ENCODE data around the gene CENPP. TPM values are rescaled to one million over a fixed set of nuclear protein-coding genes. Genes with fewer than 3 reads are reported as not detected.

CENPP gene
- total RNA-seq, 2 experiments from 2014 or later = 23.3 to 31.6 TPM

GRCh38 chr9:92627651-92628050, 301.9 kb downstream of the CENPP start:
- H3K4me1 Mint-ChIP-seq = peaks cover 4% of the 10 kb centered on the region

GRCh38 chr9:92631452-92632343, 305.9 kb downstream of the CENPP start:
- H3K27me3 Mint-ChIP-seq = no peaks in the 10 kb centered on the region
- ChIA-PET POLR2A (no interaction called here), CTCF (interaction anchor here (0.9 to 1.0 kb wide), 2 partner anchors 10 kb away, joined by 3 read pairs; no protein-coding TSS in a partner anchor)
- H3K4me1 Mint-ChIP-seq = peaks cover 7% of the 10 kb centered on the region
- no peak overlapping the region for H3K4me3 Mint-ChIP-seq
- no peak overlapping the region for H3K27ac Mint-ChIP-seq
- no peak for DNase-seq
- no peaks in the 10 kb centered on the region for H3K9me3 Mint-ChIP-seq
- peaks cover 45% of the 10 kb centered on the region for H3K36me3 Mint-ChIP-seq (ENCODE audit: low read depth)

More at GRCh38 chr9:92627651-92628050, 301.9 kb downstream of the CENPP start:
- Mint-ChIP-seq H3K27ac (no peak overlapping the region), H3K36me3 (ENCODE audit: low read depth) (peaks cover 51% of the 10 kb centered on the region), H3K27me3 (no peaks in the 10 kb centered on the region), H3K9me3 (no peaks in the 10 kb centered on the region), H3K4me3 (no peak overlapping the region)
- POLR2A ChIA-PET = no interaction called here
- no peak for DNase-seq
- CTCF ChIA-PET = no interaction called here

- DNase-seq = no peak
- H3K4me1 Mint-ChIP-seq = peaks cover 7% of the 10 kb centered on the region
- CTCF ChIA-PET = interaction anchor here (1.0 kb wide), 1 partner anchor 9 kb away, joined by 3 read pairs; no protein-coding TSS in a partner anchor
- H3K27me3 Mint-ChIP-seq = no peaks in the 10 kb centered on the region
- POLR2A ChIA-PET = no interaction called here
- peaks cover 36% of the 10 kb centered on the region for H3K36me3 Mint-ChIP-seq (ENCODE audit: low read depth)
- H3K4me3 Mint-ChIP-seq = no peak overlapping the region
- H3K9me3 Mint-ChIP-seq = no peaks in the 10 kb centered on the region
- H3K27ac Mint-ChIP-seq = no peak overlapping the region
Measured at GRCh38 chr9:92632641-92633040, 306.9 kb downstream of the CENPP start.

GRCh38 chr9:92633614-92634278, 308.0 kb downstream of the CENPP start:
- no peak for DNase-seq
- Mint-ChIP-seq H3K27ac (no peak overlapping the region), H3K9me3 (no peaks in the 10 kb centered on the region), H3K4me3 (no peak overlapping the region), H3K27me3 (no peaks in the 10 kb centered on the region), H3K4me1 (peaks cover 7% of the 10 kb centered on the region), H3K36me3 (ENCODE audit: low read depth) (peaks cover 31% of the 10 kb centered on the region)
- ChIA-PET CTCF (interaction anchor here (0.7 to 1.9 kb wide), 2 partner anchors 126 to 494 kb away, joined by 8 to 10 read pairs; no protein-coding TSS in a partner anchor), POLR2A (no interaction called here)

GRCh38 chr9:92634712-92635605, 309.2 kb downstream of the CENPP start:
- DNase-seq = peak; percentile 69
- no peaks in the 10 kb centered on the region for H3K27me3 Mint-ChIP-seq
- H3K27ac Mint-ChIP-seq = no peak overlapping the region
- POLR2A ChIA-PET = no interaction called here
- H3K4me1 Mint-ChIP-seq = peaks cover 7% of the 10 kb centered on the region
- peaks cover 24% of the 10 kb centered on the region for H3K36me3 Mint-ChIP-seq (ENCODE audit: low read depth)
- CTCF ChIA-PET = interaction anchor here (1.0 to 1.9 kb wide), 3 partner anchors 14 to 497 kb away, joined by 3 to 10 read pairs (median 4); no protein-coding TSS in a partner anchor
- no peak overlapping the region for H3K4me3 Mint-ChIP-seq
- no peaks in the 10 kb centered on the region for H3K9me3 Mint-ChIP-seq

- CTCF ChIA-PET = interaction anchor here (1.0 to 1.2 kb wide), 2 partner anchors 15 to 498 kb away, joined by 3 to 4 read pairs; no protein-coding TSS in a partner anchor
- POLR2A ChIA-PET = no interaction called here
- Mint-ChIP-seq H3K9me3 (no peaks in the 10 kb centered on the region), H3K27ac (no peak overlapping the region), H3K27me3 (no peaks in the 10 kb centered on the region), H3K4me1 (peaks cover 7% of the 10 kb centered on the region), H3K36me3 (ENCODE audit: low read depth) (peaks cover 22% of the 10 kb centered on the region), H3K4me3 (no peak overlapping the region)
- DNase-seq = no peak
Measured at GRCh38 chr9:92635760-92636159, 310.0 kb downstream of the CENPP start.

GRCh38 chr9:92636627-92637026, 310.9 kb downstream of the CENPP start:
- ChIA-PET CTCF (interaction anchor here (0.6 kb wide), 1 partner anchor 1402 kb away, joined by 4 read pairs; no protein-coding TSS in a partner anchor), POLR2A (no interaction called here)
- no peak for DNase-seq
- peaks cover 20% of the 10 kb centered on the region for H3K36me3 Mint-ChIP-seq (ENCODE audit: low read depth)
- H3K4me1 Mint-ChIP-seq = peaks cover 7% of the 10 kb centered on the region
- no peak overlapping the region for H3K27ac Mint-ChIP-seq
- no peaks in the 10 kb centered on the region for H3K9me3 Mint-ChIP-seq
- H3K4me3 Mint-ChIP-seq = no peak overlapping the region
- no peaks in the 10 kb centered on the region for H3K27me3 Mint-ChIP-seq

- H3K27me3 Mint-ChIP-seq = no peaks in the 10 kb centered on the region
- DNase-seq = no peak
- H3K4me1 Mint-ChIP-seq = peaks cover 3% of the 10 kb centered on the region
- H3K27ac Mint-ChIP-seq = no peak overlapping the region
- peaks cover 14% of the 10 kb centered on the region for H3K36me3 Mint-ChIP-seq (ENCODE audit: low read depth)
- no peak overlapping the region for H3K4me3 Mint-ChIP-seq
- ChIA-PET CTCF (interaction anchor here (1.2 kb wide), 1 partner anchor 498 kb away, joined by 4 read pairs; no protein-coding TSS in a partner anchor), POLR2A (no interaction called here)
- no peaks in the 10 kb centered on the region for H3K9me3 Mint-ChIP-seq
Measured at GRCh38 chr9:92637326-92637725, 311.6 kb downstream of the CENPP start.

- Mint-ChIP-seq H3K4me3 (no peak overlapping the region), H3K4me1 (peaks cover 3% of the 10 kb centered on the region), H3K9me3 (no peaks in the 10 kb centered on the region), H3K27me3 (no peaks in the 10 kb centered on the region), H3K27ac (no peak overlapping the region), H3K36me3 (ENCODE audit: low read depth) (peaks cover 16% of the 10 kb centered on the region)
- no peak for DNase-seq
- CTCF ChIA-PET = interaction anchor here (1.2 kb wide), 1 partner anchor 498 kb away, joined by 4 read pairs; no protein-coding TSS in a partner anchor
- POLR2A ChIA-PET = no interaction called here
Measured at GRCh38 chr9:92637886-92638620, 312.3 kb downstream of the CENPP start.

GRCh38 chr9:92638621-92639101, 312.9 kb downstream of the CENPP start:
- H3K27me3 Mint-ChIP-seq = no peaks in the 10 kb centered on the region
- no peak overlapping the region for H3K4me3 Mint-ChIP-seq
- POLR2A ChIA-PET = no interaction called here
- no peaks in the 10 kb centered on the region for H3K9me3 Mint-ChIP-seq
- peaks cover 3% of the 10 kb centered on the region for H3K4me1 Mint-ChIP-seq
- peaks cover 16% of the 10 kb centered on the region for H3K36me3 Mint-ChIP-seq (ENCODE audit: low read depth)
- DNase-seq = no peak
- no peak overlapping the region for H3K27ac Mint-ChIP-seq
- CTCF ChIA-PET = interaction anchor here (0.6 to 1.2 kb wide), 2 partner anchors 360 to 499 kb away, joined by 3 to 4 read pairs; no protein-coding TSS in a partner anchor

GRCh38 chr9:92639124-92639523, 313.4 kb downstream of the CENPP start:
- ChIA-PET CTCF (interaction anchor here (0.6 kb wide), 1 partner anchor 360 kb away, joined by 3 read pairs; no protein-coding TSS in a partner anchor), POLR2A (no interaction called here)
- DNase-seq = no peak
- Mint-ChIP-seq H3K27ac (no peak overlapping the region), H3K27me3 (no peaks in the 10 kb centered on the region), H3K9me3 (no peaks in the 10 kb centered on the region), H3K36me3 (ENCODE audit: low read depth) (peaks cover 18% of the 10 kb centered on the region), H3K4me3 (no peak overlapping the region), H3K4me1 (peaks cover 3% of the 10 kb centered on the region)

Data from activated CD4-positive, alpha-beta T cell treated with anti-CD3 and anti-CD28 coated beads, Interleukin-2, amount 10 ng/mL, durations not matched to agents 7 days and 5 days (primary cell).